Measurements from ENCODE around the gene ZP2. TPM values are rescaled to one million over a fixed set of nuclear protein-coding genes. Genes with fewer than 3 reads are reported as not detected.

The ZP2 gene
- total and polyA plus RNA-seq, 4 donors, result not detected

DNA sequence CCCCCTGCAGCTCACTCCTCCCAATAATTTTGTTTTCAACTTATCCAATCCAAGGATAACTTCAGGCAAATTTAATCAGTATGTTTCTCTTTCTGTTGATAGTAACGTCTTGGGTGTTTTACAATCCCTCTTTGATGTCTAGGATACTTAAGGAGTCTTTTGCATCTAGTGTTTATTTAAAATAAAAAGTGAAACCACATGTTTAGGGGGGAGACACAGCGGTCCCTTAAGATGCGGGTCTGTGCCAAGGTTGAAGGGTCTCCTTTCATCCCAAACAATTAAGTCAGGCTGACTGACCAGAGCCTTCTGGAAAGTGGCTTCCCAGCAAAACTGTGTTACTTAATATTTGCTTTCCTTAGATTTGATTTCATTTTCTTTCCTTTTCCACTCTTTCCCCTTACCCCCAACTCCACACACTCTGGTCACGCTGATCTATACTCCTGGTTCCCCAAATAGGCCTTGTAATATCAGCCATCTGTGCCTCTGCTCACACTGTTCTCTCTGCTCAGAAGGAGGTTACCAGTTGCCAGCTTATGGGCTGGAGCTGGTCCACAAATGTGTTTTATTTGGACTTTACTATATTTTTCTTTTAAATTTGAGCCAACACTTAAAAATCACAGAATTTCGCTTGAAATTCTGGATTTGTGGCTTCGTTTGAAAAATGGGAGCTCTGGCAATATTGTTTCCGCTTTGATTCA, 33.3 kb upstream of the ZP2 start:
- no peak for DNase-seq (ENCODE audit: low spot score)
- H3K4me3 ChIP-seq (ENCODE audit: low read depth in 1 of 3, low read length in 3 of 3), result no peak overlapping the region
- peaks cover 4 to 10% (median 7%) of the 10 kb centered on the region in 4 donors for H3K4me1 ChIP-seq (ENCODE audit: control insufficient read depth in 4 of 4, insufficient read depth in 4 of 4, low read length in 3 of 4)
- TF ChIP-seq, protein P1, sequence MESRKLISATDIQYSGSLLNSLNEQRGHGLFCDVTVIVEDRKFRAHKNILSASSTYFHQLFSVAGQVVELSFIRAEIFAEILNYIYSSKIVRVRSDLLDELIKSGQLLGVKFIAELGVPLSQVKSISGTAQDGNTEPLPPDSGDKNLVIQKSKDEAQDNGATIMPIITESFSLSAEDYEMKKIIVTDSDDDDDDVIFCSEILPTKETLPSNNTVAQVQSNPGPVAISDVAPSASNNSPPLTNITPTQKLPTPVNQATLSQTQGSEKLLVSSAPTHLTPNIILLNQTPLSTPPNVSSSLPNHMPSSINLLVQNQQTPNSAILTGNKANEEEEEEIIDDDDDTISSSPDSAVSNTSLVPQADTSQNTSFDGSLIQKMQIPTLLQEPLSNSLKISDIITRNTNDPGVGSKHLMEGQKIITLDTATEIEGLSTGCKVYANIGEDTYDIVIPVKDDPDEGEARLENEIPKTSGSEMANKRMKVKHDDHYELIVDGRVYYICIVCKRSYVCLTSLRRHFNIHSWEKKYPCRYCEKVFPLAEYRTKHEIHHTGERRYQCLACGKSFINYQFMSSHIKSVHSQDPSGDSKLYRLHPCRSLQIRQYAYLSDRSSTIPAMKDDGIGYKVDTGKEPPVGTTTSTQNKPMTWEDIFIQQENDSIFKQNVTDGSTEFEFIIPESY (IDR thresholded peaks at IDR 0.05), result no peak
- TF ChIP-seq RAD21 (IDR thresholded peaks at IDR 0.05) (no peak), ATF3 (IDR thresholded peaks at IDR 0.05) (no peak), TAF1 (conservative IDR thresholded peaks at IDR 0.05) (no peak), HNF4A (conservative IDR thresholded peaks at IDR 0.05) (no peak), GABPA (IDR thresholded peaks at IDR 0.05 in 1 of 2, conservative IDR thresholded peaks at IDR 0.05 in 1 of 2) (no peak), JUND (IDR thresholded peaks at IDR 0.05) (no peak), HNF4G (IDR thresholded peaks at IDR 0.05) (no peak), YY1 (IDR thresholded peaks at IDR 0.05) (no peak), FOXA1 (IDR thresholded peaks at IDR 0.05) (no peak), EGR1 (IDR thresholded peaks at IDR 0.05; ENCODE audit: low read depth in 2 of 2) (no peak), FOXA2 (IDR thresholded peaks at IDR 0.05) (no peak), SP1 (IDR thresholded peaks at IDR 0.05) (no peak)
- peaks cover 0 to 2% (median 0%) of the 10 kb centered on the region in 4 donors for H3K36me3 ChIP-seq (ENCODE audit: control insufficient read depth in 4 of 4, insufficient read depth in 3 of 4, low read depth in 1 of 4, low read length in 3 of 4)
- H3K27ac ChIP-seq (ENCODE audit: low read depth in 1 of 2, low read length in 2 of 2), result no peak overlapping the region
- H3K9me3 ChIP-seq (ENCODE audit: control insufficient read depth in 4 of 4, low read length in 3 of 4), result no peaks in the 10 kb centered on the region
- no peak overlapping the region for H3K9ac ChIP-seq (ENCODE audit: low read depth in 1 of 2, low read length in 2 of 2)
- no peaks in the 10 kb centered on the region for H3K27me3 ChIP-seq (ENCODE audit: control insufficient read depth in 4 of 4, insufficient read depth in 4 of 4, low read length in 3 of 4)
- WGBS, result 85% methylated on average over 7 of the region's 7 CpGs

GRCh38 chr16:21242756-21243155, 31.4 kb upstream of the ZP2 start:
- no peak for DNase-seq (ENCODE audit: low spot score)
- H3K4me1 ChIP-seq (ENCODE audit: control insufficient read depth in 4 of 4, insufficient read depth in 4 of 4, low read length in 3 of 4), result peaks cover 4 to 10% (median 8%) of the 10 kb centered on the region in 4 donors
- WGBS, result 17% methylated on average over 2 of the region's 2 CpGs
- H3K9me3 ChIP-seq (ENCODE audit: control insufficient read depth in 4 of 4, low read length in 3 of 4), result no peaks in the 10 kb centered on the region
- TF ChIP-seq REST (IDR thresholded peaks at IDR 0.05) (no peak), EGR1 (IDR thresholded peaks at IDR 0.05; ENCODE audit: low read depth in 2 of 2) (no peak), SP1 (IDR thresholded peaks at IDR 0.05) (no peak), HNF4A (conservative IDR thresholded peaks at IDR 0.05) (no peak), GABPA (IDR thresholded peaks at IDR 0.05 in 1 of 2, conservative IDR thresholded peaks at IDR 0.05 in 1 of 2) (no peak), YY1 (IDR thresholded peaks at IDR 0.05) (no peak), FOXA2 (IDR thresholded peaks at IDR 0.05) (no peak), RXRA (IDR thresholded peaks at IDR 0.05) (no peak), TAF1 (conservative IDR thresholded peaks at IDR 0.05) (no peak), FOXA1 (IDR thresholded peaks at IDR 0.05) (no peak), JUND (IDR thresholded peaks at IDR 0.05) (no peak), NR2F2 (IDR thresholded peaks at IDR 0.05) (no peak)
- TF ChIP-seq, protein P2, sequence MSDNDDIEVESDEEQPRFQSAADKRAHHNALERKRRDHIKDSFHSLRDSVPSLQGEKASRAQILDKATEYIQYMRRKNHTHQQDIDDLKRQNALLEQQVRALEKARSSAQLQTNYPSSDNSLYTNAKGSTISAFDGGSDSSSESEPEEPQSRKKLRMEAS (IDR thresholded peaks at IDR 0.05), result no peak
- TF ChIP-seq, protein P1 (IDR thresholded peaks at IDR 0.05), result no peak
- peaks cover 0 to 2% (median 0%) of the 10 kb centered on the region in 4 donors for H3K36me3 ChIP-seq (ENCODE audit: control insufficient read depth in 4 of 4, insufficient read depth in 3 of 4, low read depth in 1 of 4, low read length in 3 of 4)
- H3K9ac ChIP-seq (ENCODE audit: low read depth in 1 of 2, low read length in 2 of 2), result no peak overlapping the region
- H3K4me3 ChIP-seq (ENCODE audit: low read depth in 1 of 3, low read length in 3 of 3), result no peak overlapping the region
- no peak overlapping the region for H3K27ac ChIP-seq (ENCODE audit: low read depth in 1 of 2, low read length in 2 of 2)
- no peaks in the 10 kb centered on the region for H3K27me3 ChIP-seq (ENCODE audit: control insufficient read depth in 4 of 4, insufficient read depth in 4 of 4, low read length in 3 of 4)
